Measurements from ENCODE around the gene CHCHD4. TPM values are rescaled to one million over a fixed set of nuclear protein-coding genes. Genes with fewer than 3 reads are reported as not detected.
A peak's percentile ranks its signal among the peaks of the same experiment; 100 is the strongest.

Gene CHCHD4
- total and polyA plus RNA-seq, 8 donors: 3.2 to 8.6 (median 5.3) TPM

- H3K9me3 ChIP-seq: no peaks in the 10 kb centered on the region
- H3K27ac ChIP-seq: no peak overlapping the region
- peaks cover 12 to 92% (median 63%) of the 10 kb centered on the region in 3 donors for H3K36me3 ChIP-seq
- no peaks in the 10 kb centered on the region for H3K27me3 ChIP-seq
- FAIRE-seq: no peak
- no peak overlapping the region for H3K4me3 ChIP-seq
- no peak for TF ChIP-seq CTCF (IDR thresholded peaks at IDR 0.05)
- DNase-seq: no peak
- 93 to 94% methylated on average over 9 of the region's 9 CpGs for WGBS, 2 donors
- no peaks in the 10 kb centered on the region for H3K4me1 ChIP-seq
- ATAC-seq: no peak
- intact Hi-C loops (cut with DNase I): no loop called here
Measured at GRCh38 chr3:14166877-14167603, 42.4 kb upstream of the CHCHD4 start.

- Histone ChIP-seq H3K4me3 (no peak overlapping the region), H3K9me3 (no peaks in the 10 kb centered on the region), H3K4me1 (no peaks in the 10 kb centered on the region), H3K36me3 (peaks cover 12 to 93% (median 61%) of the 10 kb centered on the region in 3 donors), H3K27ac (no peak overlapping the region), H3K27me3 (no peaks in the 10 kb centered on the region)
- ATAC-seq (no peak), FAIRE-seq (no peak), DNase-seq (no peak)
- intact Hi-C loops (cut with DNase I): no loop called here
- WGBS, 2 donors: 97 to 100% methylated on average over 2 of the region's 2 CpGs
- TF ChIP-seq CTCF (IDR thresholded peaks at IDR 0.05): no peak
Measured at GRCh38 chr3:14162178-14162577, 37.5 kb upstream of the CHCHD4 start.

- H3K4me3 ChIP-seq: no peak overlapping the region
- no peaks in the 10 kb centered on the region for H3K27me3 ChIP-seq
- 89 to 92% methylated on average over 2 of the region's 2 CpGs for WGBS, 2 donors
- H3K9me3 ChIP-seq: no peaks in the 10 kb centered on the region
- ATAC-seq (no peak), FAIRE-seq (no peak), DNase-seq (no peak)
- peaks cover 12 to 98% (median 55%) of the 10 kb centered on the region in 3 donors for H3K36me3 ChIP-seq
- TF ChIP-seq CTCF (IDR thresholded peaks at IDR 0.05): no peak
- H3K4me1 ChIP-seq: no peaks in the 10 kb centered on the region
- intact Hi-C loops (cut with DNase I): no loop called here
- no peak overlapping the region for H3K27ac ChIP-seq
Measured at GRCh38 chr3:14161282-14161681, 36.6 kb upstream of the CHCHD4 start.

GRCh38 chr3:14159426-14159825, 34.8 kb upstream of the CHCHD4 start:
- Histone ChIP-seq H3K4me1 (no peaks in the 10 kb centered on the region), H3K9me3 (no peaks in the 10 kb centered on the region), H3K27ac (no peak overlapping the region), H3K27me3 (no peaks in the 10 kb centered on the region), H3K4me3 (no peak overlapping the region), H3K36me3 (peaks cover 6 to 88% (median 52%) of the 10 kb centered on the region in 3 donors)
- 96% methylated on average over 8 of the region's 8 CpGs for WGBS, 2 donors
- ATAC-seq (no peak), DNase-seq (no peak), FAIRE-seq (no peak)
- intact Hi-C loops (cut with DNase I): no loop called here
- TF ChIP-seq CTCF (IDR thresholded peaks at IDR 0.05): no peak

GRCh38 chr3:14158370-14158769, 33.7 kb upstream of the CHCHD4 start:
- Histone ChIP-seq H3K4me1 (no peaks in the 10 kb centered on the region), H3K36me3 (peaks cover 6 to 78% (median 47%) of the 10 kb centered on the region in 3 donors), H3K27ac (no peak overlapping the region), H3K27me3 (no peaks in the 10 kb centered on the region), H3K9me3 (no peaks in the 10 kb centered on the region), H3K4me3 (no peak overlapping the region)
- no peak for FAIRE-seq
- no peak for ATAC-seq
- peak in 1 of 6 donors; percentile 24 for DNase-seq
- intact Hi-C loops (cut with DNase I): no loop called here
- 92 to 98% methylated on average over 14 of the region's 14 CpGs for WGBS, 2 donors
- TF ChIP-seq CTCF (IDR thresholded peaks at IDR 0.05): no peak
